ENCODE results near the gene CLEC2L. TPM values are rescaled to one million over a fixed set of nuclear protein-coding genes. Genes with fewer than 3 reads are reported as not detected.

CLEC2L gene
- total and polyA plus RNA-seq, 2 experiments from 2014 or later: not detected

DNA sequence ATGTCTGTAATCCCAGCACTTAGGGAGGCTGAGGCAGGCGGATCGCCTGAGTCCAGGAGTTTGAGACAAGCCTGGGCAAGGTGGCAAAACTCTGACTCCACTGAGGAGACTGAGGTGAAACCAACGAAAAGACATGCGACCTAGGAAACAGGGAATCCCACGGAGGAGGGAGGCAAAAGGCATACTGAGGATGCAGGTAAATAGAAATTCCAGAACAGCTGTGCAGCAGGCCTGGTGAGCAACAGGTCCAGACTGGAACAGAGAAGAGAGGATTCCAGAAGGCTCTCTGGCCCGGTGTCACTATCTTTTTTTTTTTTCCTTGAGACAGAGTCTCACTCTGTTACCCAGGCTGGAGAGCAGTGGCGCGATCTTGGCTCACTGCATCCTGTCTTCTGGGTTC is 47.3 kb upstream of the CLEC2L start:
- H3K36me3 ChIP-seq (ENCODE audit: insufficient read depth): peaks cover 5% of the 10 kb centered on the region; the same call in 1 of the 2 replicates
- H2AFZ ChIP-seq: no peak overlapping the region
- no peaks in the 10 kb centered on the region for H3K4me1 Mint-ChIP-seq
- no peak overlapping the region for H3K4me3 ChIP-seq
- H3K4me3 Mint-ChIP-seq: no peak overlapping the region
- TF ChIP-seq JUNB (IDR thresholded peaks at IDR 0.05; ENCODE audit: unreplicated experiment) (no peak), POLR2AphosphoS5 (IDR thresholded peaks at IDR 0.05; ENCODE audit: low read depth) (no peak), CTCF (conservative IDR thresholded peaks at IDR 0.05; ENCODE audit: low read depth in 2 of 2) (no peak), ETS1 (IDR thresholded peaks at IDR 0.05) (no peak), NANOG (IDR thresholded peaks at IDR 0.05; ENCODE audit: borderline replicate concordance) (no peak), EZH2 (IDR thresholded peaks at IDR 0.05; ENCODE audit: low read depth, unreplicated experiment) (no peak), EZH2phosphoT487 (IDR thresholded peaks at IDR 0.05; ENCODE audit: unreplicated experiment) (no peak), ZNF462 (CRISPR knock-in tag; IDR thresholded peaks at IDR 0.05) (no peak), ZNF331 (CRISPR knock-in tag; IDR thresholded peaks at IDR 0.05; ENCODE audit: low read depth) (no peak), CREB1 (CRISPR knock-in tag; IDR thresholded peaks at IDR 0.05; ENCODE audit: low read depth) (no peak), STAT1 (IDR thresholded peaks at IDR 0.05; ENCODE audit: unreplicated experiment) (no peak), ZNF114 (CRISPR knock-in tag; IDR thresholded peaks at IDR 0.05) (no peak)
- TF ChIP-seq, protein P1, sequence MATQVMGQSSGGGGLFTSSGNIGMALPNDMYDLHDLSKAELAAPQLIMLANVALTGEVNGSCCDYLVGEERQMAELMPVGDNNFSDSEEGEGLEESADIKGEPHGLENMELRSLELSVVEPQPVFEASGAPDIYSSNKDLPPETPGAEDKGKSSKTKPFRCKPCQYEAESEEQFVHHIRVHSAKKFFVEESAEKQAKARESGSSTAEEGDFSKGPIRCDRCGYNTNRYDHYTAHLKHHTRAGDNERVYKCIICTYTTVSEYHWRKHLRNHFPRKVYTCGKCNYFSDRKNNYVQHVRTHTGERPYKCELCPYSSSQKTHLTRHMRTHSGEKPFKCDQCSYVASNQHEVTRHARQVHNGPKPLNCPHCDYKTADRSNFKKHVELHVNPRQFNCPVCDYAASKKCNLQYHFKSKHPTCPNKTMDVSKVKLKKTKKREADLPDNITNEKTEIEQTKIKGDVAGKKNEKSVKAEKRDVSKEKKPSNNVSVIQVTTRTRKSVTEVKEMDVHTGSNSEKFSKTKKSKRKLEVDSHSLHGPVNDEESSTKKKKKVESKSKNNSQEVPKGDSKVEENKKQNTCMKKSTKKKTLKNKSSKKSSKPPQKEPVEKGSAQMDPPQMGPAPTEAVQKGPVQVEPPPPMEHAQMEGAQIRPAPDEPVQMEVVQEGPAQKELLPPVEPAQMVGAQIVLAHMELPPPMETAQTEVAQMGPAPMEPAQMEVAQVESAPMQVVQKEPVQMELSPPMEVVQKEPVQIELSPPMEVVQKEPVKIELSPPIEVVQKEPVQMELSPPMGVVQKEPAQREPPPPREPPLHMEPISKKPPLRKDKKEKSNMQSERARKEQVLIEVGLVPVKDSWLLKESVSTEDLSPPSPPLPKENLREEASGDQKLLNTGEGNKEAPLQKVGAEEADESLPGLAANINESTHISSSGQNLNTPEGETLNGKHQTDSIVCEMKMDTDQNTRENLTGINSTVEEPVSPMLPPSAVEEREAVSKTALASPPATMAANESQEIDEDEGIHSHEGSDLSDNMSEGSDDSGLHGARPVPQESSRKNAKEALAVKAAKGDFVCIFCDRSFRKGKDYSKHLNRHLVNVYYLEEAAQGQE (IDR thresholded peaks at IDR 0.05; ENCODE audit: unreplicated experiment): no peak
- no peaks in the 10 kb centered on the region for H3K27me3 ChIP-seq (ENCODE audit: insufficient read depth)
- H3K9me3 Mint-ChIP-seq: peaks cover 4% of the 10 kb centered on the region; the same call in 1 of the 3 replicates
- no peaks in the 10 kb centered on the region for H3K4me1 ChIP-seq (ENCODE audit: insufficient read depth)
- H3K4me2 ChIP-seq: no peak overlapping the region
- H3K36me3 Mint-ChIP-seq (ENCODE audit: low read depth): peaks cover 54% of the 10 kb centered on the region
- H3K9me2 ChIP-seq (ENCODE audit: insufficient read depth): no peaks in the 10 kb centered on the region
- 0 out of 2 replicates have a peak, but pooled peaks cover 1% of the 10 kb centered on the region for H3F3A ChIP-seq (replicated peaks; ENCODE audit: low read depth)
- peak overlapping the region; percentile 53 for H3K27ac Mint-ChIP-seq
- peaks cover 2% of the 10 kb centered on the region for H3K27me3 Mint-ChIP-seq (ENCODE audit: insufficient read depth, low read depth, poor library complexity)
- peaks cover 13% of the 10 kb centered on the region for H4K20me1 ChIP-seq (replicated peaks; ENCODE audit: insufficient read depth)
- no peak for DNase-seq (ENCODE audit: low spot score)
- peaks cover 19% of the 10 kb centered on the region for H3K79me2 ChIP-seq (replicated peaks; ENCODE audit: insufficient read depth)
- no peak for ATAC-seq
- no peak overlapping the region for H3K27ac ChIP-seq (ENCODE audit: low read depth)

Data from GM23338 (cell line).